Fibroblast of lung (primary cell): ENCODE results near the gene SLC15A5.

ENCODE experiments used
- CTCF ChIP-seq, 2 donors: IDR thresholded peaks in 1 of 2; conservative IDR thresholded peaks in 1 of 2; 1 replicate in 1 of 2; 2 replicates in 1 of 2; pipeline ENCODE4 v1.5.1; 2011 to 2012; ENCODE audit warnings: low read length in 2 of 2, control low read depth in 1 of 2, inconsistent platforms in 1 of 2, low read depth in 1 of 2, mild to moderate bottlenecking in 1 of 2
- EZH2 ChIP-seq: IDR thresholded peaks from 2 replicates; pipeline ENCODE4 v1.5.1; 2012; ENCODE audit warnings: low read length, control low read depth, mild to moderate bottlenecking; ENCODE audit errors: missing control alignments

DNA sequence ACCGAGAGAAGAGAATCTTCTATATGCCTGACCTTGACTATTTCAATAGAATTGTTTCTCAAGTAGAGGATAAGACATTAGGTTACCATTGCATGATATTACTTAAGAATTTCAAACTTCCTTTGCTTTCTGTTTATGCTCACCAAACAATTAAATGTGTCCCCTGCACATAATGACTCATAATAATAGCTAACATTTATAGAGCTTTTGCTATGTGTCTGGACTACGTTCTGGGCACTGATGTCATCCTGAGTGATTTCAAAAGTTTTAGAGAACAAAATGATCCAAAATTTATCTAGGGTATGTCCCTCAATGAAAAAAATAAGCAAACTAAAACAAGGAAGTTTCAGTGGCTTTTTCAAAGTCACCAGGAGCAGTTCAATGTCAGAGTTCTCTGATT is 38.8 kb downstream of the SLC15A5 start:
- TF ChIP-seq CTCF (conservative IDR thresholded peaks at IDR 0.05 in 1 of 2, IDR thresholded peaks at IDR 0.05 in 1 of 2; ENCODE audit: low read depth in 1 of 2, low read length in 2 of 2) = no peak
- no peak for TF ChIP-seq EZH2
